Hepatic stellate cell (primary cell): ENCODE data around the gene KRTAP9-7.
"Not testable (repeated sequence)": the region's sequence is repeated elsewhere in the genome, so short reads cannot be mapped to it uniquely, and the experiment has no call there.

Experiments used
- DNase-seq: peaks from one replicate; pipeline ENCODE4 v3.0.0; 2011; ENCODE audit warnings: low spot score

KRTAP9-7 gene, protein sequence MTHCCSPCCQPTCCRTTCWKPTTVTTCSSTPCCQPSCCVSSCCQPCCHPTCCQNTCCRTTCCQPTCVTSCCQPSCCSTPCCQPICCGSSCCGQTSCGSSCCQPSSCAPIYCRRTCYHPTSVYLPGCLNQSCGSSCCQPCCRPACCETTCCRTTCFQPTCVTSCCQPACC

DNA sequence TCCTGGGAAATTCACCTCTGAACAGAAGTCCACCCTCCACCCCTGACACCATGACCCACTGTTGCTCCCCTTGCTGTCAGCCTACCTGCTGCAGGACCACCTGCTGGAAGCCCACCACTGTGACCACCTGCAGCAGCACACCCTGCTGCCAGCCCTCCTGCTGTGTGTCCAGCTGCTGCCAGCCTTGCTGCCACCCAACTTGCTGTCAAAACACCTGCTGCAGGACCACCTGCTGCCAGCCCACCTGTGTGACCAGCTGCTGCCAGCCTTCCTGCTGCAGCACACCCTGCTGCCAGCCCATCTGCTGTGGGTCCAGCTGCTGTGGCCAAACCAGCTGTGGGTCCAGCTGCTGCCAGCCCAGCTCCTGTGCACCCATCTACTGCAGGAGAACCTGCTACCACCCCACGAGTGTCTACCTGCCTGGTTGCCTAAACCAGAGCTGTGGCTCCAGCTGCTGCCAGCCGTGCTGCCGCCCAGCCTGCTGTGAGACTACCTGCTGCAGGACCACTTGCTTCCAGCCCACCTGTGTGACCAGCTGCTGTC, at the start of gene KRTAP9-7:
Gene KRTAP9-7, plus strand, starts transcription at position 51 of the 543 bp plus-strand sequence. Its CDS starts 0 bp downstream, at position 51.
- not testable (repeated sequence) for DNase-seq

DNA sequence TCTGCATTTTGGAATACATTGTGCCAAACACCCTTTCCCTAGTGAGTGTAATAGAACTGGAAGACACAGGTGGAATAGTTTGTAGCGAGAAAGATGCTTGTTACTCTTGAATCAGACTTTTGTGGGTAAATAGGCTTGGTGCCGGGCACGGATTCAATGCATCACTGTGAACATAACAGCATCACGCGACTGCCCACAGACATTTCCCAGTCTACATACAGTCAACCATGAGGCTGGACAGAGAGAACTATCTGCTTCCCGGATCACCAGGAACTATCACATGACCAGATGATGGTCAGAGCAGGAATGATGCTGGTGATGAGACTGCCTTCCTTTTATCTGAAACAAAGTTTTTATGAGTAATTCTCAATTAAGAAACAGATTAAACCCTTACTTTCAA, 49.4 kb upstream of the KRTAP9-7 start:
- DNase-seq, result no peak

DNA sequence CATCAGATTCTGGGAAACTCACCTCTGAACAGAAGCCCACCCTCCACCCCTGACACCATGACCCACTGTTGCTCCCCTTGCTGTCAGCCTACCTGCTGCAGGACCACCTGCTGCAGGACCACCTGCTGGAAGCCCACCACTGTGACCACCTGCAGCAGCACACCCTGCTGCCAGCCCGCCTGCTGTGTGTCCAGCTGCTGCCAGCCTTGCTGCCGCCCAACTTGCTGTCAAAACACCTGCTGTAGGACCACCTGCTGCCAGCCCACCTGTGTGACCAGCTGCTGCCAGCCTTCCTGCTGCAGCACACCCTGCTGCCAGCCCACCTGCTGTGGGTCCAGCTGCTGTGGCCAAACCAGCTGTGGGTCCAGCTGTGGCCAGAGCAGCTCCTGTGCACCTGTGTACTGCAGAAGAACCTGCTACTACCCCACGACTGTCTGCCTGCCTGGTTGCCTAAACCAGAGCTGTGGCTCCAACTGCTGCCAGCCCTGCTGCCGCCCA, 48.9 kb upstream of the KRTAP9-7 start, which contains the start of gene KRTAP9-2:
Gene KRTAP9-2, plus strand, starts transcription at position 51 of the 498 bp plus-strand sequence. Its CDS starts 7 bp downstream, at position 58.
- not testable (repeated sequence) for DNase-seq

DNA sequence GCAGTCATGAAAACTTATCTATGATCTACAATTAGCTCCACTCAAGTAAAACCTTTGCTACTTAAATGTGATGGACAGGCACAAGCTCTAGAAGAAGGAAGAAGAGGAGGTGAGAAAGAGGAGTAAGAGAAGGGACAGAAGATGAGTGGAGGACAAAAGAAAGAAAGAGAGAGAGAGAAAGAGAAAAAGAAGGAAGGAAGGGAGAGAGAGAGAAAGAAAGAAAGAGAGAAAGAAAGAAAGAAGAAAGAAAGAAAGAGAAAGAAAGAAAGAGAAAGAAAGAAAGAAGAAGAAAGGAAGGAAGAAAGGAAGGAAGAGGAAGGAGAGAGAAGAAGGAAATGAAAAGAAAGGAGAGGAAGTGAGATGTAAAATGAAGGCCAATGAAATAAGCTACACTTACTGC, 45.4 kb upstream of the KRTAP9-7 start:
- no peak for DNase-seq

DNA sequence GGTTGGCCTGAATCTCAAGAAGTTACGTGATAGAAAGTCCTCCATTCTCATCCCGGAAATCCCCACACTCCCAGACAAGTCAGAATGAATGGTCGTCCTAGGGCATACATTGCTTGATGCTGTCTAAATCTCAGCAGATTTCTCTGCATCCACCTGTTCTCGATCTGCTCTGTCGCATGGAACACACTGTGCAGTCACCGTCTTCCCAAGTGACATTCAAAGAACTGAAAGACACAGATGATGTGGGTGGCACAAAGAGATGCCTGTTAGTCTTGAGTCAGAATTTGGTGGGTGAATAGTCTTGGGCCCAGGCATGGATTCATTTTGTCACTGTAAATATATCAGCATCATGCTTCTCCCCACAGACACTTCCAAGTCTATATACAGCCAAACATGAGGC, 43.8 kb upstream of the KRTAP9-7 start:
- no peak for DNase-seq

DNA sequence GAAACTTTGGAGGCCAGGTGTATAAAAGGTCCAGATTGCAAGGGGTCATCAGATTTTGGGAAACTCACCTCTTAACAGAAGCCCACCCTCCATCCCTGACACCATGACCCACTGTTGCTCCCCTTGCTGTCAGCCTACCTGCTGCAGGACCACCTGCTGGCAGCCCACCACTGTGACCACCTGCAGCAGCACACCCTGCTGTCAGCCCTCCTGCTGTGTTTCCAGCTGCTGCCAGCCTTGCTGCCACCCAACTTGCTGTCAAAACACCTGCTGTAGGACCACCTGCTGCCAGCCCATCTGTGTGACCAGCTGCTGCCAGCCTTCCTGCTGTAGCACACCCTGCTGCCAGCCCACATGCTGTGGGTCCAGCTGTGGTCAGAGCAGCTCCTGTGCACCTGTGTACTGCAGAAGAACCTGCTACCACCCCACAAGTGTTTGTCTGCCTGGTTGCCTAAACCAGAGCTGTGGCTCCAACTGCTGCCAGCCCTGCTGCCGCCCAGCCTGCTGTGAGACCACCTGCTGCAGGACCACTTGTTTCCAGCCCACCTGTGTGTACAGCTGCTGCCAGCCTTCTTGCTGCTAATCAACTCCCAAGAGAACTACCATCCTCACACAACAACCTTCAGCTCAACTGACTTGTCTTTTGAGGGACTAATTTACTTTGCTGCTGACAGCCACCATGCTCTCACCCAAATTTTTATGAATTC, 42.9 kb upstream of the KRTAP9-7 start, which contains the start of gene KRTAP9-3:
Gene KRTAP9-3, plus strand, starts transcription at position 51 of the 707 bp plus-strand sequence. Its CDS starts 53 bp downstream, at position 104.
- DNase-seq, result not testable (repeated sequence)

DNA sequence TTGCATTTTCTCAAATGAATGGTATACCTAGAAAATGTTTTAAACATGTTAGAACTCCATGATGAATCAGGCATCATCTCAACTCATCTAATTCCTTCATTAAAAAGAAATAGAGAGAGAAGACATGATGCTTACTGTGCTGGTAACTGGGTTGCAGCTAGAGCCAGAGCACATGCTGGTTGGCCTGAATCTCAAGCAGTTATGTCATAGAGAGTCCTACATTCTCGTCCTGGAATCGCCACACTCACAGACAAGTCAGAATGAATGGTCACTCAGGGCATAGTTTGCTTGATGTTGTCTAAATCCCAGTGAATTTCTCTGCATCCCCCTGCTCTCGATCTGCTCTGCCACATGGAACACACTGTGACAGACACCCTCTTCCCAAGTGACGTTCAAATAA, 38.4 kb upstream of the KRTAP9-7 start:
- not testable (repeated sequence) for DNase-seq

DNA sequence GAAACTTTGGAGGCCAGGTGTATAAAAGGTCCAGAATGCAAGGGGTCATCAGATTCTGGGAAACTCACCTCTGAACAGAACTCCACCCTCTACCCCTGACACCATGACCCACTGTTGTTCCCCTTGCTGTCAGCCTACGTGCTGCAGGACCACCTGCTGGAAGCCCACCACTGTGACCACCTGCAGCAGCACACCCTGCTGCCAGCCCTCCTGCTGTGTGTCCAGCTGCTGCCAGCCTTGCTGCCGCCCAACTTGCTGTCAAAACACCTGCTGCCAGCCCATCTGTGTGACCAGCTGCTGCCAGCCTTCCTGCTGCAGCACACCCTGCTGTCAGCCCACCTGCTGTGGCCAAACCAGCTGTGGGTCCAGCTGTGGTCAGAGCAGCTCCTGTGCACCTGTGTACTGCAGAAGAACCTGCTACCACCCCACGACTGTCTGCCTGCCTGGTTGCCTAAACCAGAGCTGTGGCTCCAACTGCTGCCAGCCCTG, 37.5 kb upstream of the KRTAP9-7 start, which contains the start of gene KRTAP9-8:
Gene KRTAP9-8, plus strand, starts transcription at position 51 of the 489 bp plus-strand sequence. Its CDS starts 53 bp downstream, at position 104.
- not testable (repeated sequence) for DNase-seq

DNA sequence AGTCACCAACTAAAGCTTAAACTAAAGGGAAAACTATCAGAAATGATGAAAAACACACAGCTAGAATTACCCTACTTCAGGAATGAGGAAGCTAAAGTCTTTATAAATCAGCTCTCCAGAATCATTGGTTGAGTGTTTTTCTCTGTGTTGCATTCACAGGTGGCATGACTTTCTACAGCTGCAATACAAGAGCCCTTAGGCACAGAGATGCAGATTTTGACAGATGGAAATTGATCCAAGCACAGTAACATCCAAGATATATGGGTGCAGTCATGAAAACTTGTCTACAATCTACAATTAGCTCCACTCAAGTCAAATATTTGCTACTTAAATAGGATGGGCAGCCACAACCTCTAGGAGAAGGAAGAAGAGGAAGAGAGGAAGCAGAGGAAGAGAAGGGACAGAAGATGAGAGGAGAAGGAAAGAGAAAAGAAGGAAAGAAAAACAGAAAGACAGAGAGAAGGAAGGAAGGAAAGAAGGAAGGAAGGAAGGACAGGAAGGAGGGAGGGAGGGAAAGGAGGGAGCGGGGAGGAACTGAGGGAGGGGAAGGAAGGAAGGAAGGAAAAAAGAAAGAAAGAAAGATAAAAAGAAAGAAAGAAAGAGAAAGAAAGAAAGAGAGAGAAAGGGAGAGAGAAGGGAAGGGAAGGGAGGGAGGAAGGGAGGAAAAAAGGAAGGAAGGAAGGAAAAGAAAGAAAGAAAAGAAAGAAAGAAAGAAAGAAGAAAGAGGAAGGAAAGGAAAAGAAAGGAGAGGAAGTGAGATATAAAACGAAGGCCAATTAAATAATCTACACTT, 28.3 kb upstream of the KRTAP9-7 start:
- not testable (repeated sequence) for DNase-seq

DNA sequence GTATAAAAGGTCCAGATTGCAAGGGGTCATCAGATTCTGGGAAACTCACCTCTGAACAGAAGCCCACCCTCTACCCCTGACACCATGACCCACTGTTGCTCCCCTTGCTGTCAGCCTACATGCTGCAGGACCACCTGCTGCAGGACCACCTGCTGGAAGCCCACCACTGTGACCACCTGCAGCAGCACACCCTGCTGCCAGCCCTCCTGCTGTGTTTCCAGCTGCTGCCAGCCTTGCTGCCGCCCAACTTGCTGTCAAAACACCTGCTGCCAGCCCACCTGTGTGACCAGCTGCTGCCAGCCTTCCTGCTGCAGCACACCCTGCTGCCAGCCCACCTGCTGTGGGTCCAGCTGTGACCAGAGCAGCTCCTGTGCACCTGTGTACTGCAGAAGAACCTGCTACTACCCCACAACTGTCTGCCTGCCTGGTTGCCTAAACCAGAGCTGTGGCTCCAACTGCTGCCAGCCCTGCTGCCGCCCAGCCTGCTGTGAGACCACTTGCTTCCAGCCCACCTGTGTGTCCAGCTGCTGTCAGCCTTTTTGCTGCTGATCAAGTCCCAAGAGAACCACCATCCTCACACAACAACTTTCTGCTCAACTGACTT, 25.8 kb upstream of the KRTAP9-7 start, which contains the start of gene KRTAP9-4:
Gene KRTAP9-4, plus strand, starts transcription at position 51 of the 604 bp plus-strand sequence. Its CDS starts 34 bp downstream, at position 85.
- DNase-seq, result not testable (repeated sequence)

DNA sequence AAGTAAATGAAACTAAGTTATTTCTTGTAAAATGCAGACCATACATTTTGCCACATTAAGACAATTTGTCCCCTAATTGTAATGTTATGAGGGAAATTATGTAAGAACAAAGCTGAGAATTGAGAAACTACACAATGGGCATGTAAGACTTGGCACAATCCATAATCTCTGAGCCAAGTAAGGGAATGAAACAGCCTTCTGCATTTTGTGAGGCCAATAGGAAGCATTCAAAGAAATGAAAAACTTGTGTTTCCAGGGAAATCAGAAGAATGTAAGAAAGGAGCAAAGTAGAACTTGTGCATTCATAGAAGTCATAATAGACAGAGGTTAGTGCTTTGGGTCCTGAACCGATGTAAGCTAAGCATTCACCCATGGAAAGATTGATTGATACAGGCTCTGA, 24.2 kb upstream of the KRTAP9-7 start:
- DNase-seq, result no peak

DNA sequence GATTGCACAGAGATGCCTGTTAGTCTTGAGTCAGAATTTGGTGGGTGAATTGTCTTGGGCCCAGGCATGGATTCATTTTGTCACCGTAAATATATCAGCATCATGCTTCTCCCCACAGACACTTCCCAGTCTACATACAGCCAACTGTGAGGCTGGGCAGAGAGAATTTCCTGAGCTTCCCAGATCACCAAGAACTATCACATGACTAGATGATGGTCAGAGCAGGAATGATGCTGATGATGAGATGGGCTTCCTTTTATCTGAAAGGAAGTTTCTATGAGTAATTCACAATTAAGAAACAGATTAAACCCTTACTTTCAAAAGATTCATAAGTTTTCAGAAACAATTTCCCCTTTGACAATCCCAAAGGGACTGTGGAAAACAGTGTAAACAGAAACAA, 20.6 kb upstream of the KRTAP9-7 start:
- DNase-seq, result no peak

DNA sequence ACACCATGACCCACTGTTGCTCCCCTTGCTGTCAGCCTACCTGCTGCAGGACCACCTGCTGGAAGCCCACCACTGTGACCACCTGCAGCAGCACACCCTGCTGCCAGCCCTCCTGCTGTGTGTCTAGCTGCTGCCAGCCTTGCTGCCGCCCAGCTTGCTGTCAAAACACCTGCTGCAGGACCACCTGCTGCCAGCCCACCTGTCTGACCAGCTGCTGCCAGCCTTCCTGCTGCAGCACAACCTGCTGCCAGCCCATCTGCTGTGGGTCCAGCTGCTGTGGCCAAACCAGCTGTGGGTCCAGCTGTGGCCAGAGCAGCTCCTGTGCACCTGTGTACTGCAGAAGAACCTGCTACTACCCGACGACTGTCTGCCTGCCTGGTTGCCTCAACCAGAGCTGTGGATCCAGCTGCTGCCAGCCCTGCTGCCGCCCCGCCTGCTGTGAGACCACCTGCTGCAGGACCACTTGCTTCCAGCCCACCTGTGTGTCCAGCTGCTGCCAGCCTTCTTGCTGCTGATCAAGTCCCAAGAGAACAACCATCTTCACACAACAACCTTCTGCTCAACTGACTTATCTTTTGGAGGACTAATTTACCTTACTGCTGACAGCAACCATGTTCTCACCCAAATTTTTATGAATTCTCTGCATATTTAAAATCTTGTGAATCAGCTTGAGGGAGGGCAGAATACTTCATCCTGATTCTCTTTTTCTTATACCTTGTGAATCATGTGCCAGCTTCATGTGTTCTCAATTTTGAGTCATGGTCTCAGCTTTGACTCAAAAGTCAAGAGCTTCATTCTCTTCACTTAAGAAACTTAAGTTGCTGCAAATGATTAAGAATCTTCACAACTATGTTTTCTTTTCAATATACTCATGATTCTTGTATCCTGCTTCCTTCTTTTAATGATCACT, 19.9 kb upstream of the KRTAP9-7 start, which contains the start of gene KRTAP9-9:
Gene KRTAP9-9, plus strand, starts transcription at position 4 of the 910 bp plus-strand sequence.
- DNase-seq, result not testable (repeated sequence)

DNA sequence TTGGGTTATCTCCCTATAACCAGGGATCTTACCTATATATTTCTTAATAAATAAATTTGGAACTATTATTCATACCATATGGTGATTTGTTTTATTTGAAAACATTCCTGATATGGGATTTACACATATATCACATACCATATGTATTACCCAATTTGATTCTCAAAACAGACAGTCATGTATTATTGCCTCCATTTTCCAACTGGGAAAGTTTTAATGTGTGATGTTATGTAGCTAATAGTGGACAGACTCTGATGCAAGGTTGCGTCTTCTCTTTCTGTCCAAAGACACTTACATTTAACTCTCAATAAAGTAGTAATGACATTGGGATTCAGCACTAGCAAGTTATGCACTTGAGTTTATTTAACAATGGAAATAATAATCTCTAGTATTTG, 19.2 kb upstream of the KRTAP9-7 start:
- no peak for DNase-seq

DNA sequence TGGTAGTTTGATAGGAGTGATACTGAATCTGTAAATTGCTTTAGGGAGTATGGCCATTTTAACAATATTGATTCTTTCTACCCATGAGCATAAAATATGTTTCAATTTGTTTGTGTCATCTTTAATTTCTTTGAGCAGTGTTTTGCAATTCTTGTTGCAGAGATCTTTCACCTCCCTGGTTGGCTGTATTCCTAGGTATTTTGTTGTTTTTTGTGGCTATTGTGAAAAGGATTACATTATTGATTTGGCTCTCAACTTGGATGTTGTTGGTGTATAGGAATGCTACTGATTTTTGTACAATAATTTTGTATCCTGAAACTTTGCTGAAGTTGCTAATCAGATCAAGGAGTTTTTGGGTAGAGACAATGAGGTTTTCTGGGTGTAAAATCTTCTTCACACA, 17.1 kb upstream of the KRTAP9-7 start:
- no peak for DNase-seq

DNA sequence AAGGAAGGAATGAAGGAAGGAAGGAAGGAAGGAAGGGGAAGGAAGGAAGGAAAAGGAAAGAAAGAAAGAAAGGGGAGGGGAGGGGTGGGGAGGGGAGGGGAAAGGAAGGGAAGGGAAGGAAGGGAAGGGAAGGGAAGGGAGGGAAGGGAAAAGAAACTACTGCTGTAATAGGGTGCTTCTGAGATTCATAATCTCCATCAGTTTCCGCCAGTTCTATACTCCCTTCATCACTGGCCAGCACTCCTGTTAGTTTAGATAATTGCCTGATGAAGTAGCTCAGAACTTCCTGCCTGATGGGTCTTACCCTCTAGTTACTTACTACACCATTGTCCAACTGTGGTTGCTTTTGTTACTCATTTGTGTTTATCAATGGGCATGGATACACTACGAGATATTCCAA, 12.3 kb upstream of the KRTAP9-7 start:
- no peak for DNase-seq

DNA sequence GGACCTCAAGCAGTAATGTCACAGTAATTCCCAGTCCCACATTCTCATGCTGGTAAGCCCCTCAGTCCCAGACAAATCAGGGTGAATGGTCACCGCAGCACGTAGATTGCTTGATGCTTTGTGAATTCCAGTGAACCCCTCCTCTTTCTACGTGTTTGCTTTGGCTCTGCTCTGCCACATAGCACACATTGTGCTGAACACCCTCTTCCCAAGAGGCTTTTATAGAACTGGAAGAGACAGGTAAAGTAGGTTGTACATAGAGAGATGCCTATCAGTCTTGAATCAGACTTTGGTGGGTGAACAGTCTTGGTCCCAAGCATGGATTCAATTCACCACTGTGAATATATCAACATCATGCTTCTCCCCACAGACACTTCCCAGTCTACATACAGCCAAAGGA, 10.9 kb upstream of the KRTAP9-7 start:
- DNase-seq, result no peak

DNA sequence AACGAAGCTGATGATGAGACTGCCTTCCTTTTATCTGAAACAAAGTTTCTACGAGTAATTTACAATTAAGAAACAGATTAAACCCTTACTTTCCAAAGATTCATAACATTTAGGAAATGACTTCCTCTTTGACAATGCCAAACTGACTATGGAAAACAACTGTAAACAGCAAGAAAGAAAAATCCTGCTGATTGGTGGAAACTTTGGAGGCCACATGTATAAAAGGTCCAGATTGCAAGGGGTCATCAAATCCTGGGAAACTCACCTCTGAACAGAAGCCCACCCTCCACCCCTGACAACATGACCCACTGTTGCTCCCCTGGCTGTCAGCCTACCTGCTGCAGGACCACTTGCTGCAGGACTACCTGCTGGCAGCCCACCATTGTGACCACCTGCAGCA, 10.4 kb upstream of the KRTAP9-7 start, which contains the start of gene KRTAP9-6:
Gene KRTAP9-6, plus strand, starts transcription at position 301 of the 400 bp plus-strand sequence. Its CDS starts 0 bp downstream, at position 301.
- DNase-seq, result no peak

DNA sequence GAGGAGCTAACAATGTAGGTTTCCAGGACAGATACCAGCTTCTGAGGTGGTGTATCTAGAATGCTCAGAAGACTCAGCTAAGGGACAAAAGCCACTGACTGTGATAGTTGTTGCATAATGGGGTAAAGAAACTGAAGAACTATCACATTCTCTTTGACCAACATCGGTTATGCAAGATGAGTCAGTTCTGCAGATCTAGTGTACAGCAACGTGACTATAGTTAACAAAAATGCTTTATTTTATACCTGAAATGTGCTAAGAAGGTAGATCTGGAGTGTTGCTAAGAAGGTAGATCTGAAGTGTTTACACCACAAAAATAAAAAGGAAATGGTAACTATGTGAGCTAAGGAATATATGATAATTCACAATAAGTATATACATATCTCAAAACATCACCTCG, 7.8 kb upstream of the KRTAP9-7 start:
- no peak for DNase-seq

DNA sequence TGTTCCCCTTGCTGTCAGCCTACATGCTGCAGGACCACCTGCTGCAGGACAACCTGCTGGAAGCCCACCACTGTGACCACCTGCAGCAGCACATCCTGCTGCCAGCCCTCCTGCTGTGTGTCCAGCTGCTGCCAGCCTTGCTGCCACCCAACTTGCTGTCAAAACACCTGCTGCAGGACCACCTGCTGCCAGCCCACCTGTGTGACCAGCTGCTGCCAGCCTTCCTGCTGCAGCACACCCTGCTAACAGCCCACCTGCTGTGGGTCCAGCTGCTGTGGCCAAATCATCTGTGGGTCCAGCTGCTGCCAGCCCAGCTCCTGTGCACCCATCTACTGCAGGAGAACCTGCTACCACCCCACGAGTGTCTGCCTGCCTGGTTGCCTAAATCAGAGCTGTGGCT, 4.2 kb upstream of the KRTAP9-7 start:
- not testable (repeated sequence) for DNase-seq
